ENCODE data around the gene ST14.

DNA sequence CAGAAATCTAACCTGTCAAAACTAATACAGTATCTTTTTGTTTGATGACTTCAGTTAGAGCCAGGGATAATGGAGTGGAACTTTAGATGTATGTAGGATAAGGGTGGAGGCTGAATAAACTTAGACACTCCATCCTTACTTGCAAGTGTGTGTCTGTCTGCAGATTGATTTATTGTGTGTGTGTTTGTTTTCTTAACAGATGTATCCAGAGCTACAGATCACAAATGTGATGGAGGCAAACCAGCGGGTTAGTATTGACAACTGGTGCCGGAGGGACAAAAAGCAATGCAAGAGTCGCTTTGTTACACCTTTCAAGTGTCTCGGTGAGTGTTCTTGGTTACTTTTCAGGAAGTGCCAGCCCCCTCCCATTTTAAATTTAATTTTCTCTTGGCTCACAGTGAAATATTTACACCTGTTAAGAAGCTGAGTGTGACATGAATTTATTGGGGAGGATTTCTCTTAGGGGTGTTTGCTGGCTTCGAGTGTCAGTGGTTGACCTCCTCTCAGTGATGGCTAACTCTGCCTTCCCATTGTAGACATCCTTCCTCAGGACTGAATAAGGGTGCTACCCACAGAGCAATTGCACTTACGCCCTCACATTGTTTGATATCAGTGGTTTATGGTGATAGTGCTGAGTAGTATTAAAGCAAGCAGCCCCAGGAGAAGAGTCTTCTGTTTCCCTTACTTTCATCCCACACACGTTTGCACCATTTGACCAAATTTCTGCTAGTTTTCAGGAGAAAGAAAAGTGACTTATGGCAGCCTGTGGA lies 49.1 kb upstream of the ST14 start:
- TF ChIP-seq, protein P1, sequence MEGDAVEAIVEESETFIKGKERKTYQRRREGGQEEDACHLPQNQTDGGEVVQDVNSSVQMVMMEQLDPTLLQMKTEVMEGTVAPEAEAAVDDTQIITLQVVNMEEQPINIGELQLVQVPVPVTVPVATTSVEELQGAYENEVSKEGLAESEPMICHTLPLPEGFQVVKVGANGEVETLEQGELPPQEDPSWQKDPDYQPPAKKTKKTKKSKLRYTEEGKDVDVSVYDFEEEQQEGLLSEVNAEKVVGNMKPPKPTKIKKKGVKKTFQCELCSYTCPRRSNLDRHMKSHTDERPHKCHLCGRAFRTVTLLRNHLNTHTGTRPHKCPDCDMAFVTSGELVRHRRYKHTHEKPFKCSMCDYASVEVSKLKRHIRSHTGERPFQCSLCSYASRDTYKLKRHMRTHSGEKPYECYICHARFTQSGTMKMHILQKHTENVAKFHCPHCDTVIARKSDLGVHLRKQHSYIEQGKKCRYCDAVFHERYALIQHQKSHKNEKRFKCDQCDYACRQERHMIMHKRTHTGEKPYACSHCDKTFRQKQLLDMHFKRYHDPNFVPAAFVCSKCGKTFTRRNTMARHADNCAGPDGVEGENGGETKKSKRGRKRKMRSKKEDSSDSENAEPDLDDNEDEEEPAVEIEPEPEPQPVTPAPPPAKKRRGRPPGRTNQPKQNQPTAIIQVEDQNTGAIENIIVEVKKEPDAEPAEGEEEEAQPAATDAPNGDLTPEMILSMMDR (IDR thresholded peaks at IDR 0.05; ENCODE audit: insufficient read depth, low read length): no peak
- TF ChIP-seq, protein P2, sequence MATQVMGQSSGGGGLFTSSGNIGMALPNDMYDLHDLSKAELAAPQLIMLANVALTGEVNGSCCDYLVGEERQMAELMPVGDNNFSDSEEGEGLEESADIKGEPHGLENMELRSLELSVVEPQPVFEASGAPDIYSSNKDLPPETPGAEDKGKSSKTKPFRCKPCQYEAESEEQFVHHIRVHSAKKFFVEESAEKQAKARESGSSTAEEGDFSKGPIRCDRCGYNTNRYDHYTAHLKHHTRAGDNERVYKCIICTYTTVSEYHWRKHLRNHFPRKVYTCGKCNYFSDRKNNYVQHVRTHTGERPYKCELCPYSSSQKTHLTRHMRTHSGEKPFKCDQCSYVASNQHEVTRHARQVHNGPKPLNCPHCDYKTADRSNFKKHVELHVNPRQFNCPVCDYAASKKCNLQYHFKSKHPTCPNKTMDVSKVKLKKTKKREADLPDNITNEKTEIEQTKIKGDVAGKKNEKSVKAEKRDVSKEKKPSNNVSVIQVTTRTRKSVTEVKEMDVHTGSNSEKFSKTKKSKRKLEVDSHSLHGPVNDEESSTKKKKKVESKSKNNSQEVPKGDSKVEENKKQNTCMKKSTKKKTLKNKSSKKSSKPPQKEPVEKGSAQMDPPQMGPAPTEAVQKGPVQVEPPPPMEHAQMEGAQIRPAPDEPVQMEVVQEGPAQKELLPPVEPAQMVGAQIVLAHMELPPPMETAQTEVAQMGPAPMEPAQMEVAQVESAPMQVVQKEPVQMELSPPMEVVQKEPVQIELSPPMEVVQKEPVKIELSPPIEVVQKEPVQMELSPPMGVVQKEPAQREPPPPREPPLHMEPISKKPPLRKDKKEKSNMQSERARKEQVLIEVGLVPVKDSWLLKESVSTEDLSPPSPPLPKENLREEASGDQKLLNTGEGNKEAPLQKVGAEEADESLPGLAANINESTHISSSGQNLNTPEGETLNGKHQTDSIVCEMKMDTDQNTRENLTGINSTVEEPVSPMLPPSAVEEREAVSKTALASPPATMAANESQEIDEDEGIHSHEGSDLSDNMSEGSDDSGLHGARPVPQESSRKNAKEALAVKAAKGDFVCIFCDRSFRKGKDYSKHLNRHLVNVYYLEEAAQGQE (IDR thresholded peaks at IDR 0.05; ENCODE audit: insufficient replicate concordance, low read depth): no peak
